HG03457 (cell line): ENCODE data around the gene HNRNPF.
A peak's percentile ranks its signal among the peaks of the same experiment; 100 is the strongest.

Experiments used
- ATAC-seq: cut with Tn5 transposase; IDR thresholded peaks from one replicate; pipeline ENCODE4 v1.9.1; 2021; ENCODE audit warnings: moderate number of reproducible peaks; ENCODE audit not compliant: unreplicated experiment

The HNRNPF gene

DNA sequence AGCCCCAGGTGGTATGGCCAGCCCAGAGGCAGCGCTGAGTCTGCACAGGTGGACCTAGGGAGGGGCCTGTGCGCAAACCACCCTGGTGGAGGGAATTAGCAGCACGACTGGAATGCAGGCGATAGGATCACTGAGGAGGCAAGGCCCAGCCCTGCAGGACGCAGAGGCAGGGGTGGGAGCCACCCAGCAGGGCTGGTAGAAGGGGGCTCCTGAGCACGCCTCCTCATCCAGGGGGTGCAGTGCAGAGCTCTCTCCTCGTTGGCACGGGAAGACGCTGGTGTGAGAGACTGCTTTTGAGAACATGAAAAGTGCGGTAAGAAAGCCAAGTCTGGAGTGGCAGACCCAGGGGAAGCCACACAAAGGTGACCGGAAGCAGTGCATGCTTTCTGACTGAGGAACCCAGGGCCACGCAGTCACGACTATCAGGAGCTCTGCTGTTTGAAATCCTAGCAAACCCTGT is 31.5 kb downstream of the HNRNPF start:
- no peak for ATAC-seq

DNA sequence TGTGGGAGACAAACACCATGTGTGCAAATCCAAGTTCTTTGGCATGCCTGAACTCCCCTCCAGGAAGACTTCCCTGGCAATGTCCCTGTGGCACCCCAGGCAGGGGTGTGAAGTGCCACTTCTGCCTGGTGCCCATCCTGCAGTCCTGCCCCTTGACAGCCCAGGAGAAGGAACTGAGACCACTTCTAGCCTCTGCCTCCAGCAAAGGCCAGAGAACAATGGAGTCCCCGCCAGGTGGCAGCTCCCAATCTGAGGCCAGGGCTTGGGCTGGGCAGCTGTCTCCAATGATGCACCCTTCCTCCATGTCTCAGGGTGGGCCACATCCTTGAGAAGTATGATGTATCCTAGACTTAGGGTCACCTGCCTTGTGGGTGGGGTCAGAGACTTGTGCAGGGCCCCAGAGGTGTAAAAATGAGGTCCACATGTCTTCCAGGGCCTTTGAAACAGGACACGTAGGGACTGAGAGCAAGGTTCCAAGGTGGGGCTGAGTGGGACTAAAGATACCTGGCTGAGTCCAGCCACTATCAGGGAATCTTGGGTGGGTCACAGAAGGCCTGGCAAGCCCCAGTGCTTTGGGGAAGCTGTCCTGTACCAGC is 32.1 kb downstream of the HNRNPF start:
- ATAC-seq: no peak

DNA sequence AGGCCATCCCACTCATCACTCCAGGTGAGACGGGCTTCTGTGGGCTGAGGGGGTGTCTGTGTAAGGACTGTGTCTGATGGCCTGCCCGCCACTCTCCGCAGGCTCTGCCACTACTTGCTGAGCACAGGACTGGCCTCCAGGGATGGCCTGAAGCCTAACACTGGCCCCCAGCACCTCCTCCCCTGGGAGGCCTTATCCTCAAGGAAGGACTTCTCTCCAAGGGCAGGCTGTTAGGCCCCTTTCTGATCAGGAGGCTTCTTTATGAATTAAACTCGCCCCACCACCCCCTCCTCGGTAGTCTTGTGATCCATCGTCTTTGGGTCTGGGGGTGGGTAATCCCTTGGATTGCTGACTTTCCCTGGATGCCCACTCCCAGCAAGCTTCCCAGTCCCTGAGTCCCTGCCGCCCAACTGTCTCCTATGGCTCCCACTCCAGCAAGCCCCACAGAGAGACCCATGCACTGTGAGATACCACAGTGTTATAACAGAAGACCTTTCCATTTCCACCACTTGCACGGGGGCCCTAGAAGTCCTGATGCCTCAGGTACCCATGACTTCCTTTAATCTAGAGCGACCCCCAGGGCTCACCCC is 32.8 kb downstream of the HNRNPF start:
- no peak for ATAC-seq

DNA sequence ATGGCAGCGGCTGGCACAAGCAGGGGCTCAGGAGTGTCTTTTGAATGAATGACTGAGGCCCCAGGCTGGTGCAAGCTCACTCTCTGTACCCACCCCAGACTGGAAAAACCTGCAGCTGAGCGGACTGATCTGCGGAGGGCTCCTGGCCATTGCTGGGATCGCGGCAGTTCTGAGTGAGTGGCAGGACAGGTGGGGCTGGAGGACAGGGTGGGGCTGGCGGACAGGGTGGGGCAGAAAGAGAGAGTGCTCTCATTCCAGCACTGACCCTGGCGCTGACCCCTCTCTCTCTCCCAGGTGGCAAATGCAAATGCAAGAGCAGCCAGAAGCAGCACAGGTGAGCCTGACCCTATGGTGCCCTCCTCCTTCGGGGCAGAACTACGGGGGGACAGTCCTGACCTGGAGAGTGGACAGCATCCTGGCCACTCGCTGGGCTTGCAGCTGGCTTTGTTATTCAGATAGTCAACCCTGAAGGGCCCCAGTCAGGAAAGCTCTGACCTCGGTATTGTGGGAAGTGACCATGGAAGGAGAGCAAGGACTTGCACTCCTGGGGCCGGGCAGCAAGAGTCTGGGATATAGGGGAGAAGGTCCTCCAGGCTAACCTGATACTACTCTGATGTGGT is 33.5 kb downstream of the HNRNPF start:
- ATAC-seq: no peak

DNA sequence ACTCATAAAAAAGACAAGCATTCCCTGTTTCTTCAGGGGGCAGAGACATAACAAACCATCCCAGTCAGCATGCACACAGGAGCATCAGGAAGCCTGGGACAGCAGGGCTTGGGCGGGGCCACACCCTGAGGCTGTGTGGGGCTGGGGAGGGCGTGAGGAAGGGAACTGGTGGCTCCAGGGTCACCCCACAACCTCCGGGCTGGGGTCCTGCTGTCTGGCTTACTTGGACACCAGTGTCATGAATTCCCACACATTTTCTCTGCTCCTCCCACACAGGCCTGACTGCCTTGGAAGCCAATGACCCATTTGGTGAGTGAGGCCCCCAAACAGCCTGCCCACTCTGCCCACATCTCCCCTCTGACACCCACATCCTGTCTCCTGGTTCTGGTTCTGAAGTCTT is 34.8 kb downstream of the HNRNPF start:
- ATAC-seq: no peak

DNA sequence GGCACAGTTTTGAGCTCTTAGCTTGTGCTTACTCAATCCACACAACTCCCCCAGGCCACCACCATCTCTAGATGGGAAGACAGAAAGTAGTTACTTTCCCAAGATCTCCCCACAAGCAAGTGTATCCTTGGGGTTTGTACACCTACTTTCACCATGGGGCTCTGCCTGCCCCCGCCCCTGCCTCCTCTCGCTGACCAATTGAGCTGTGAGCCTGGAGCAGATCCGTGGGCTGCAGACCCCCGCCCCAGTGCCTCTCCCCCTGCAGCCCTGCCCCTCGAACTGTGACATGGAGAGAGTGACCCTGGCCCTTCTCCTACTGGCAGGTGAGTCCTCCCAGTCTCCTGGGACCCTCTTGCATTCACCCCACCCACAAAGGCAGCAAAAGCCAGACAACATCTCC is 35.5 kb downstream of the HNRNPF start:
- ATAC-seq: no peak

DNA sequence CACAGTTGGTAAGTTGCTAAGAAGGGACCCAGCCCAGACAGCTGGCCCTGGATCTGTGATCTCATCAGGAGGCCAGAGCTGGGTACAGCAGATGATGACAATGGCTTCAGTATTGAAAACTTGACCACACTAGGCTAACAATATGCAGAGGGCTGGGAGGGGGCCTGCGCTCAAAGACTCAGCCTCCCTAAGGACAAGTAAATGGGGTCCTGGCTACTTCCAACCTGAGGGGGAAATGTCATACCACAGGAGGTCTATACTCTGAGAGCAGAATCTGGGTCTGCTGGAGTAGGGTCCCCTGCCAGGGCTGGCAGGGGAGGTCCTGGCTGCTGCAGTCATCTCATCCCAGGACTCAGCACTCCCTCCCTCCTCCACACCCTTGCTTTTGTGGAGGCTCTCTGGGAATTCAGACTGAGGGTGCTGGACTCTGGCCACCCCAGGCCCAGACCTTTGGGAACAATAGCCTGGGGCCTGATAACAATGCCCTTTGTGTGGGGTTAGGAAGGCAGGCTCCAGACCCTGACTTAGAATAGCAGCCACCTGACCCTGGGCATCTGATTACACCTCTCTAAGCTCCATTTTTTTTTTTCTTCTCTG is 36.1 kb downstream of the HNRNPF start:
- ATAC-seq: no peak

DNA sequence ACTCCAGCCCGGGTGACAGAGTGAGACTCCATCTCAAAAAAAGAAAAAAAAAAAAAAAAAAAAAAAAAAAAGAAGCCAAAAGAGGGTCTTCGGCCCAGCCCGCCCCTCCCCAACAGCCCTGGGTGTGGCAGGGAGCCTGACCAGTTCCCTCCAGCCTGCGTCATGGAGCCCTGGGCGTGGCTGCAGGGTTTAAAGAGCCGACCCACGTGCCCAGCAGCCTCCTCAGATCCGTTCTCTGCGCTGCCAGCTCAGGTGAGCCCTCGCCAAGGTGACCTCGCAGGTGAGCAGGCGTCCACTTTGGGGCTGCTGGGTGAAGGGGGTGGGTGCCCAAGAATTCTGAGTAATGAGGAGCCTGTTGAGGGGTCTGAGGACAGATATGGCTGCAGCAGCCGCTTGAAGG is 37.6 kb downstream of the HNRNPF start, which contains the start of gene FXYD4:
TSS of gene FXYD4 (plus strand) at position 219 of the 400 bp plus-strand sequence. CDS start 2,111 bp downstream, outside the sequence.
- ATAC-seq: no peak

DNA sequence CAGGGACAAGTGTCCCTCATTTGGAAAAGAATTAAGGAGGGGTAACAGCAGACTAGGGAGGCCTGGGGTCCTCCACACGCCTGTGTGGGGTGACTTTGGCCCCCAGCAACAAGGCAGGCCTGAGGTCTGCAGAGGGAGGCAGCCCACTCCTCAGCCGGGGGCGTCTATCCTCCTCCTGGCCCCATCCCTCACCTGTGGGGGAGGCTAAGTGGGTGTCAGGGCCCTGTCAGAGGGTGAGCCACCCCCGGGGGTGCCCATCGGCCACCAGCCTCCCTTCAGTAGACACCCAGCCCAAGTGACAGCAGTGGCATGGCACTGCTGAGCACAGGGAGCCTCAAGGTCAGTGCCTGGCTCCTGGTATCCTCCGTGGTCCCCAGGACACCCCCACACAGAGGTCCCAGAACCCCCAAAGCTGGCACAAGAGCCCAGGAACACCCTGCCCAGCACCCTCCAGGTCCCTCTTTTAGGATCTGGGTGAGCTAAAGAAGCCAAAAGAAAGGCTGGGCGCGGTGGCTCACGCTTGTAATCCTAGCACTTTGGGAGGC is 38.2 kb downstream of the HNRNPF start:
- no peak for ATAC-seq

DNA sequence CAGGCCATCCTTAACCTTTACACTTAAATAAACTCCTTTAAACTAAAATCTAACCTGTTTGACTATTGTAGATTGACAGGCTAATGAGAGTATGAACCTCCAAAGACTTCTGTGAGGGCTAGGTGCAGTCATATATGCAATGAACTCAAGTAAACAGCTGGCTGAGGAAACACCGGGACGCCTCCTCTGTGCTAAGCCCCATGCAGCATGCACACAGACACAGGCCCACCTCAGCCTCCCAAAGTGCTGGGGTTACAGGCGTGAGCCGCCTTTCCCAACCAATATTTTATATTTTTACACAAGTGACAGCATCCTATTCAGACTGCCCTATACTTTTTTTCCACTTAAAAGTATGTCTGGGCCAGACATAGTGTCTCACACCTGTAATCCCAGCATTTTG is 39.1 kb downstream of the HNRNPF start:
- ATAC-seq: no peak

DNA sequence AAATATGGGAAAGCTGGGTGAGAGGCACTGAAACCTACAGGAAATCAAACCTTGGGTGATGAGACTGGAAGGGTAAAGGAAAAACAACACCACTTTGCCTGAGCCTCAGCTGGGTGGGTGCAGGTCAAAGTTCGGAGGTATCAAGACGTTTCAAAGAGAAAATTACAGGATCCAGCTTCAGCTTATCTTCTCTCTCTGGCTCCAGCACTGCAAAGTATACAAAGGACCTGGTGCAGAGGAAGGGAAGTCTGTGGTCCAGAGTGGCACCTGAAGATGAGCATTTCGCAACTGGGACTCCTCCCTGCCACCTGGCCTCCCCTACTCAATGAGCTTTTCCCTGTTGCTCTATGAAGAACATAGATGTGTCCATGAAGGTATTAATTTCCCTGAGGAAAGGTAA is 44.0 kb downstream of the HNRNPF start:
- no peak for ATAC-seq

DNA sequence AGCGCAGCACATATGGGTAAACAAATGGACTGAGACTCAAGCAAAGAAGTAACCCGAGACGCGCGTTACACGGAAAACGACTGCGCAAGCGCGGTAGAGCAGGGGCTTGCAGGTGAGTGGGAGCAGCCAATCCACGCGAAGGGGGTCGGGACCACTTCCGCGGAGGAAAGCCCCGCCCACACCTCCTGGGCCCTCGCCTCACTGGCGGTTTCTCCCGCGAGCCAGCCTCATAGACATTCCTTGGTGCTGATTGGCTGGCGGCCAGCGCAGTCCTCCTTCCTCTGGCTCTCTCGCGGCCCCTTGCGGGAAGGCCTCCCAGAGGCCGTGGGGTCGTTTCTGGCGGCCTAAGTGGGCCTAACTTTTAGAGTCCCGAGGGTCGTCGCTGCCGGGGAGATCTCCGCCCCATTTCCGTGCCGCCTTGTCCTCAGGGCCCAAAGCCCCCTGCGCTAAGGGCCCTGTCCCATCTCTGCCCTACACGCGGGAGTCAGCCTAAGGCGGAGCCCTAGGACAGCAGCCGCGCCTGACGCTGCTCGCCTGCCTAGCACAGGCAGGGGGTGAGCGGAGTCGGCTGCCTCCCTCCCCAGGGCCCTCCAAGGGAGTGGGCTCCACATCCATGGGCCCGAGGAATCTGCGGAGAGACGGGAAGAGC is 46.7 kb downstream of the HNRNPF start:
- ATAC-seq: peak; percentile 98

DNA sequence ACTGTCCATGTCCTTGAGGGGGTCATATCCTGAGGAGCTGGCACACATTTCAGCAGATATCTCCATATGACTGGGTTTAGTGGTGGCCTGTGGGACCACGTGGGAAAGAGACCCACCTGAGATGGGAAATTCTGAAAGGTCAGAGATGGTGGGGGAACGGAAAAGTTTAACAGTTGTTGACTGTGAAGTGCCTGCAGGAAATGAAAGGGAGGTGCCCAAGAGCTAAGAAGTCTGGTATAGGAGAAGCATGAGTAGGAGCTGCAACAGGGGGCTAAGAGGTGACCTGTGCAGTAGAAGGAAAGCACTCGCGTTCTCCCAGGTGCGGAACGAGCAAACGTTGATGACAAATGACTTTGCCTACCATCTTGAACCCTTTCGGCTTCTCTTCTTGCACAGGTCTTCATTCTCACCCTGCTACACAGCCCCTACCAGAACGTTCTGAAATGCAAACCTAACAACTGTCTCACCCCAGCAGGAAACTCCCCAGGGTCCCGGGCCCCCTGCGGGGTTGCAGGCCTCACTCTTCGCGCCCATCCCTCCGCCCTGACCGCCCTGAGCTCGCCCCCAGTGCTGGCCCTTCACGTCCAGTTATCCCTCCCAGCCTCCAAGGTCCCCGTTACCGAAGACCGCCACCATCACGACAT is 47.3 kb downstream of the HNRNPF start:
- no peak for ATAC-seq

DNA sequence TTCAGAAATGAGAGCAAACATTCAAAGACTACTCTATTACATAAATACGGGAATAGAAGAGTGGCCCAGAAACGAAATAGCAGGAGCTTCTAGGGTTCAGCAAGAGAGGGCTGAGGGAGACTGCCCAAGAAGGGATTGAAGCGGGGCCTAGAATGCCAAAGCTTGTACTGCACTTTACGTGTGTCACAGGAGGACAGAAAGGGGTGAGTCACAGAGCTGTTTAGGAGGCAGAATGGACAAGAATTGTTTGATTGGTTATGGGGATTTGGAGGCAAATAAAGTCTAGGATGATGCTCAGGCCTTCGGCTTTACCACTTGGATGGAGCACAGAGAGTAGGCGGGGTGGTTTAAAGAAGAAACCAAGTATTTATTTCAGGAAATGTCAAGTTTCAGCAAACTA is 48.9 kb downstream of the HNRNPF start:
- ATAC-seq: no peak

DNA sequence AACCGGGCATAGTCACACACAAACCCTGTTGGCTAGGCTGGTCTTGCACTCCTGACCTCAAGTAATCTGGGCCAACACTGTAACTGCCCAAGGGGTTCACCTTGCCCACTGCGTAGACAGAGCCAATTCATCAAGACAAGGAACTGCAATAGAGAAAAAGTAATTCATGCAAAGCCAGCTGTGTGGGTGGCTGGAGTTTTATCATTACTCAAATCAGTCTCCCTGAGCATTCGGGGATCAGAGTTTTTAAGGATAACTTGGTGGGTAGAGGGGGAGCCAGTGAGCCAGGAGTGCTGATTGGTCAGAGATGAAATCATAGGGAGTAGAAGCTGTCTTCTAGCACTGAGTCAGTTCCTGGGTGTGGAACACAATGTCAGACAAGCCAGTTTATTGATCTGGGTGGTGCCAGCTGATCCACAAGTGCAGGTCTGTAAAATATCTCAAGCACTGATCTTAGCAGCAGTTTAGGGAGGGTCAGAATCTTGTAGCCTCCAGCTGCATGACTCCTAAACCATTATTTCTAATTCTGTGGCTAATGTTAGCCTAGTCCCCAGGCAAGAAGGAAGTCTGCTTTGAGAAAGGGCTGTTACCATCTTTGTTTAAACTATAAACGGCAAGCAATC is 53.1 kb downstream of the HNRNPF start:
- ATAC-seq: no peak

DNA sequence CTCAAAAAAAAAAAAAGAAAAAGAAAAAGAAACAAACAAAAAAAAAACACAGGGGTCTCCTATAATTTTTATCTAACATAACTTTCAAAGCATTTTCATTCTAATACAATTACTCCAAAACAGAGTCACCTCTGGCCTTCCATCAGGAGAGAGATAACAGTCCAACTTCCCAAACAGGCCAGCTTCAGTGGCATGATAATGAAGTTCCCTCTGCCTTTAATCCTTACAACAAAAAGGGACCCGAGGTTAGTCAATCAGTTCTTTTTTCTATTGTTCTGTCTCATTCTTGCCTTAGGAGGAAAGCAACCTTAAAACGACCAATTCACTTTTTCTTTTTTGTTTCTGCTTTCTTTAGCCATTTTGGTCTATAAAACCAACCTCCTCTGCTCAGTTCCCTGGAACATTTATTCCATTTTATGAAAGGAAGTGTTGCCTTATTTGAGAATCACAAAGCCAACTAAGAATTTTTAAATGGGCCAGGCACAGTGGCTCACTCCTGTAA is 54.1 kb downstream of the HNRNPF start:
- ATAC-seq: no peak

DNA sequence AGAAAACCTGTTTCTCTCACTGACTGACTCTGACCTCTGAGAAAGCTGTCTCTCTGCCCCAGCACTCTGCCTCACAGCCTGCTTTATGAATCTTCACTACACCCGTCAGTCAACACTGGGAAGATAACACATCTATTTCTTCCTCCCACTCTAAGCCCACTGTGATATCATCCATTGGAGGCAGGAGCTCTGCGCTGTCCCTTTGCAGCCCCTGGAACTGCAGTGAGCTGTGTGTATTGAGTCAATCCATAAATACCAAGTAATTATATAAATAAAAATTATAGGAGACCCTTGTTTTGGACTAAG is 54.7 kb downstream of the HNRNPF start:
- no peak for ATAC-seq

DNA sequence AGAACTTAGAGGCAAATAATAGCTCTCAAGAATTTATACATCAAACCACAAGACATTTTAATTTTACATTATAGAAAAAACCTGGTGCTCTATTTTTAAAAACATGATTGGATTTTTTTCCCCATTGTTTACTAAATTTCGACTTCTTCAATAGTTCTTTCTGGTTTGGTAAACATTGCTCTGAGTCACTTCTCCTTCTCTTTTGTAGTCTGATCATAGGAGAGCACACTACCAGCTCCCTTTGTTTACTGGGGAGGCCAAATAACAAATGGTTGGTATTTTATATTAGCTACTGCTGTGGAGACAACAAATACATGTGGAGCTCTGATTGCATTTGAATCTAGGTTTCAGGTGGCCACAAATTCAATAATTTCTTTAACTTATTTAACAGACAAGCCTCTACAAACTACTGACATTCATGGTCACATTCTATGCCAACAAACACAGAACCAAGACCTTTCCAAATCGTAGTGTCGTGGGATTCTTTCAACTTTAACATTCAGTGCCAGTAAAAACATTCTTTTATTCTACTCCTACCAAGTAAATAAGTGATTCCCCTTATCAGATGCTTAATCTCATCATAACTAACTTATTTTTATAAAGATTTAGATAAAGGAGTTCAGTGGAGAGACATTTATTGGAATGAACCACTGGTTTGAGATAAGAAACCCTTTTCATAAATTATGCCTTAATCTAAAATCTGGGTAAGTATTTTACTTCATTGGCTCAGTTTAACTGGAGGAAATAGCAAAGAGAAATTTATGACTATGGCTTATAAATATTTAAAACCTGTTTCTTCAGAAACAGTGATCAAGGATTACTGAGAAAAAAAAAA is 55.3 kb downstream of the HNRNPF start:
- no peak for ATAC-seq

DNA sequence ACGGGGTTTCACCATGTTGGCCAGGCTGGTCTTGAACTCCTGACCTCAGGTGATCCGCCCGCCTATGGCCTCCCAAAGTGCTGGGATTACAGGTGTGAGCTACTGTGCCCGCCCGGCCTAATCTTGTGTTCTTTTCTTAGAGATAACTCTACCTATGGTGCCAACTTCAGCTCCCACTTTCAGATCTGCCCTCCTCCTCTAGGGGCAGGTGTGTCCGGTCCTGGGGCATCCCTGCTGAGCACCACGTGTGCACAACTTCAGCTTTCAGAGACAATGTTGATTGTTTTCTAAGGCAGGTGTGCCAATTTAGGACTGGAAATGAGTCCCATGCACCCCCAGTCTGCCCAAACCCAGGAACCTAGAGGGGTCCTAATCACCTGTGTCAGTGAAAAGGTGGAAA is 56.0 kb downstream of the HNRNPF start:
- no peak for ATAC-seq

DNA sequence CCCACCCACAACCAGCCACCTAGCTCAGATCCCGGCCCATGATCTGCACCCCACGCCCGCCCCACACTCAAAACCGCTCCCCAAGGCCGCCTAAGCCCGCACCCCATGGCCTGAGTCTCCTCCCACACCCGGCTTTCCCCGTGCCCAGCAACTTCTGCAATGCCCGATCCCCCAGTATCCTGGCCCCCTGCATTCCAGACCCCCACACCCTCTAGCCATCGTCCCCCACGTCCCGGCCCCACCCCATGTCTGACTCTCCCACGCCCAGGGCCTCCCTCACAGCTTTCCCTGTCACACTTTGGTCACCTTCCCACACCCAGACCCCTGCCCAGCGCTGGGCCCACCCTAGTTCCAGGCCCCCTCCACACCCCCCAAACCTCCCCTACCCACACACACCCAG is 57.7 kb downstream of the HNRNPF start:
- no peak for ATAC-seq
